Measurements from ENCODE around the gene POU2F1. TPM values are rescaled to one million over a fixed set of nuclear protein-coding genes. Genes with fewer than 3 reads are reported as not detected.

POU2F1 gene
- total RNA-seq, 5 donors from 2014 or later (not counting 1 experiment from before 2014, with no cell fraction given), result 15.1 to 34.5 (median 22.6) TPM

DNA sequence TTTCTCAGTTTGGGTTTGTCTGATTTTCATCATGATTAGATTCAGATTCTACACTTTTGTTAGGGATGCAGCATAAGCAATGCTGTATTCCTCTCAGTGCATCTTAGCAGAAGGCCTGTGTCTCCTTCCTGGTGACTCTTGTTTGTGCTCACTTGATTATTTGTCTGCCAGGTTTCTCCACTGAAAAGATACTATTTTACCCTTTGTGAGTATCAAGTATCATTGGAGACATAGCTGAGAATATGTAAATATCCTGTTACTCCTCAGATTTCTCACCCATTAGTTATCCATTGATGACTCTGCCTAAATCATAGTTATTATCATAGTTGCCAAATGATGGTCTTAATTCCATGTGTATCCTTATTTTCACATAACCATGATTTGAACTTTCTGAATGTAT lies 148.5 kb downstream of the POU2F1 start:
- Mint-ChIP-seq H3K36me3 (peaks cover 51% of the 10 kb centered on the region), H3K4me3 (no peak overlapping the region), H3K27me3 (no peaks in the 10 kb centered on the region), H3K27ac (no peak overlapping the region), H3K4me1 (peaks cover 0 to 2% (median 0%) of the 10 kb centered on the region in 3 donors), H3K9me3 (no peaks in the 10 kb centered on the region)
- Histone ChIP-seq H3K27me3 (replicated peaks in 1 of 2; ENCODE audit: control insufficient read depth in 2 of 2, extremely low read depth in 1 of 2, insufficient read depth in 2 of 2, low read length in 1 of 2) (no peaks in the 10 kb centered on the region), H3K36me3 (ENCODE audit: control insufficient read depth in 2 of 2, extremely low read depth in 1 of 2, insufficient read depth in 1 of 2, low read length in 1 of 2) (peaks cover 4 to 19% of the 10 kb centered on the region in 2 donors), H3K4me1 (ENCODE audit: control insufficient read depth in 1 of 2, extremely low read depth in 1 of 2, insufficient read depth in 2 of 2, low read length in 2 of 2) (no peaks in the 10 kb centered on the region), H3K9me3 (no peaks in the 10 kb centered on the region), H3K4me3 (ENCODE audit: control insufficient read depth in 1 of 2, extremely low read depth in 1 of 2, low read length in 1 of 2) (no peak overlapping the region), H3K27ac (ENCODE audit: low read length) (no peak overlapping the region)
- ATAC-seq (replicated peaks in 1 of 4) (no peak), DNase-seq (no peak)
- POLR2A ChIA-PET, result no interaction called here
- CTCF ChIA-PET, result no interaction called here

DNA sequence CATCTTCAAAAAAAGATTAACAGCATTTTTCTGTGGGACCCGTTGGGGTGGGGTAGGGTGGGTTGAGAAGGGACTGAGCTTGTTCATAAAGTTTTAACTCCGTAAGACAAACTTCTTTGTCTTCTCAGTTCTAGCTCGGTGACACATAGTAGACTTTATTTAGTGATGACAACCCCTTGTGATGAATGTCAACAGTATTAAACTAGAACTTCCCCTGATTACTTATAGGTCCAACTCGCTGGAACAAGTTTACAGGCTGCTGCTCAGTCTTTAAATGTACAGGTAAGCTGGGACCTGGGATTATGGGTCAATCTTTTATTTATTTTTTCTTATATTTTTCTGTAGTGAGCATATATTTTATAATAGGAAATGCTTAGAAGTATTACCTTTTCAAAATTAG lies 149.2 kb downstream of the POU2F1 start:
- ChIA-PET CTCF (no interaction called here), POLR2A (interaction anchor here in 1 of 2 donors (0.5 kb wide), 1 partner anchor 19 kb away, joined by 3 read pairs; no protein-coding TSS in a partner anchor)
- H3K27me3 ChIP-seq (replicated peaks in 1 of 2; ENCODE audit: control insufficient read depth in 2 of 2, extremely low read depth in 1 of 2, insufficient read depth in 2 of 2, low read length in 1 of 2), result no peaks in the 10 kb centered on the region
- DNase-seq, result no peak
- H3K27ac Mint-ChIP-seq, result no peak overlapping the region
- no peak overlapping the region for H3K4me3 Mint-ChIP-seq
- no peaks in the 10 kb centered on the region for H3K9me3 Mint-ChIP-seq
- no peaks in the 10 kb centered on the region for H3K4me1 ChIP-seq (ENCODE audit: control insufficient read depth in 1 of 2, extremely low read depth in 1 of 2, insufficient read depth in 2 of 2, low read length in 2 of 2)
- H3K36me3 ChIP-seq (ENCODE audit: control insufficient read depth in 2 of 2, extremely low read depth in 1 of 2, insufficient read depth in 1 of 2, low read length in 1 of 2), result peaks cover 4 to 19% of the 10 kb centered on the region in 2 donors
- peaks cover 0 to 2% (median 0%) of the 10 kb centered on the region in 3 donors for H3K4me1 Mint-ChIP-seq
- H3K27me3 Mint-ChIP-seq, result no peaks in the 10 kb centered on the region
- H3K27ac ChIP-seq (ENCODE audit: low read length), result no peak overlapping the region
- ATAC-seq (replicated peaks in 1 of 4), result no peak
- peaks cover 55% of the 10 kb centered on the region for H3K36me3 Mint-ChIP-seq
- no peaks in the 10 kb centered on the region for H3K9me3 ChIP-seq
- WGBS (ENCODE audit: insufficient coverage), result no CpG with 5 or more reads among the region's 4 CpGs
- H3K4me3 ChIP-seq (ENCODE audit: control insufficient read depth in 1 of 2, extremely low read depth in 1 of 2, low read length in 1 of 2), result no peak overlapping the region

DNA sequence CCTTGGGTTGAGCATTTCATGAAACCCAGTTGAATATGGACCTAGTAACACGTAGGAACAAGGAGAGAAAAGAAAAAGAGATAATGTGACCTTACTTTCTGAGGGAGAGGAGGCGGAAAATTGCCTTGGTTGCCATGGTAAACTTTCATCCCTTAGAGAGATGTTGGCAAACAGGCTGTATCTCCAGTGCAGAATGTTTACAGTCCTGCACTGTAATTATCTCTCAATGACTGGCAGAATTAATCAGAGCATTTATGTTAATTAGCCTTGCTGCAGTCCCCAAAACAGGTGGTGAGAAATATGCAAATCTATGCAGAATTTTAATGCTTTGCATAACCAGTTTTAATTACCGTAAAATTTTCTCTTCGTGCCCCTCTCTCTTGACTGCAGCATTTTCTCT lies 150.3 kb downstream of the POU2F1 start:
- no peaks in the 10 kb centered on the region for H3K9me3 Mint-ChIP-seq
- CTCF ChIA-PET, result no interaction called here
- H3K27me3 Mint-ChIP-seq, result no peaks in the 10 kb centered on the region
- H3K27me3 ChIP-seq (replicated peaks in 1 of 2; ENCODE audit: control insufficient read depth in 2 of 2, extremely low read depth in 1 of 2, insufficient read depth in 2 of 2, low read length in 1 of 2), result no peaks in the 10 kb centered on the region
- no peak overlapping the region for H3K4me3 Mint-ChIP-seq
- peaks cover 1 to 14% of the 10 kb centered on the region in 2 donors for H3K36me3 ChIP-seq (ENCODE audit: control insufficient read depth in 2 of 2, extremely low read depth in 1 of 2, insufficient read depth in 1 of 2, low read length in 1 of 2)
- no peaks in the 10 kb centered on the region for H3K9me3 ChIP-seq
- POLR2A ChIA-PET, result no interaction called here
- H3K4me1 Mint-ChIP-seq, result peaks cover 0 to 2% (median 0%) of the 10 kb centered on the region in 3 donors
- no peaks in the 10 kb centered on the region for H3K4me1 ChIP-seq (ENCODE audit: control insufficient read depth in 1 of 2, extremely low read depth in 1 of 2, insufficient read depth in 2 of 2, low read length in 2 of 2)
- DNase-seq (no peak), ATAC-seq (replicated peaks in 1 of 4) (no peak)
- no peak overlapping the region for H3K4me3 ChIP-seq (ENCODE audit: control insufficient read depth in 1 of 2, extremely low read depth in 1 of 2, low read length in 1 of 2)
- H3K27ac Mint-ChIP-seq, result no peak overlapping the region
- H3K27ac ChIP-seq (ENCODE audit: low read length), result no peak overlapping the region
- peaks cover 46% of the 10 kb centered on the region for H3K36me3 Mint-ChIP-seq
- no CpG with 5 or more reads among the region's 4 CpGs for WGBS (ENCODE audit: insufficient coverage)

DNA sequence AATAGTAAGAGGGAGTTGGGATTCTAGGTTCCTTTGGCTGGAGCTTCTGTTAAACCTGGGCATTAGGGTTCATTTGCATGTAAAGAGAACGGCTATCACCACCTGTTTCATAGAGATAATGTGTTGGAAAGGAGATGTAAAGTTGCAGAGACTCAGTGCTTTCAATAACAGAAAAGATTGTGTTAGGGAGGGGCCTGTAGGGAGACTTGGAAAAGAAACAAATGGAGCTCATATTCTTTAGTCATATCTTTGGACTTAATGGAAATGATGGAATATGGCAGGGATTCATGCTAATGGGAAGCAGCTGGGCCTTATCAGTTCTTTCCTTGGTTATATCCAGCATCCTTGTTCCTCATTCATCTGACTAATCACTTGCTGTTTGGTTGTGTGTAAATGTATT lies 152.7 kb downstream of the POU2F1 start:
- Mint-ChIP-seq H3K4me1 (peaks cover 0 to 2% (median 0%) of the 10 kb centered on the region in 3 donors), H3K9me3 (no peaks in the 10 kb centered on the region), H3K4me3 (no peak overlapping the region), H3K27me3 (no peaks in the 10 kb centered on the region), H3K27ac (no peak overlapping the region), H3K36me3 (peaks cover 47% of the 10 kb centered on the region)
- CTCF ChIA-PET, result interaction anchor here in 1 of 2 donors (0.9 to 1.0 kb wide), 2 partner anchors 29 to 167 kb away, joined by 3 read pairs; no protein-coding TSS in a partner anchor
- no peak for DNase-seq
- POLR2A ChIA-PET, result interaction anchor here (0.6 kb wide), 2 partner anchors 109 to 180 kb away, joined by 3 to 4 read pairs; partner anchors contain the start of gene CREG1 (in 1 of the 2)
- Histone ChIP-seq H3K4me3 (ENCODE audit: control insufficient read depth in 1 of 2, extremely low read depth in 1 of 2, low read length in 1 of 2) (no peak overlapping the region), H3K36me3 (ENCODE audit: control insufficient read depth in 2 of 2, extremely low read depth in 1 of 2, insufficient read depth in 1 of 2, low read length in 1 of 2) (peaks cover 0 to 21% of the 10 kb centered on the region in 2 donors), H3K27ac (ENCODE audit: low read length) (no peak overlapping the region), H3K27me3 (replicated peaks in 1 of 2; ENCODE audit: control insufficient read depth in 2 of 2, extremely low read depth in 1 of 2, insufficient read depth in 2 of 2, low read length in 1 of 2) (no peaks in the 10 kb centered on the region), H3K9me3 (no peaks in the 10 kb centered on the region), H3K4me1 (ENCODE audit: control insufficient read depth in 1 of 2, extremely low read depth in 1 of 2, insufficient read depth in 2 of 2, low read length in 2 of 2) (no peaks in the 10 kb centered on the region)
- ATAC-seq (replicated peaks in 1 of 4), result no peak
- 100% methylated on average over 1 of the region's 1 CpG for WGBS (ENCODE audit: insufficient coverage)

DNA sequence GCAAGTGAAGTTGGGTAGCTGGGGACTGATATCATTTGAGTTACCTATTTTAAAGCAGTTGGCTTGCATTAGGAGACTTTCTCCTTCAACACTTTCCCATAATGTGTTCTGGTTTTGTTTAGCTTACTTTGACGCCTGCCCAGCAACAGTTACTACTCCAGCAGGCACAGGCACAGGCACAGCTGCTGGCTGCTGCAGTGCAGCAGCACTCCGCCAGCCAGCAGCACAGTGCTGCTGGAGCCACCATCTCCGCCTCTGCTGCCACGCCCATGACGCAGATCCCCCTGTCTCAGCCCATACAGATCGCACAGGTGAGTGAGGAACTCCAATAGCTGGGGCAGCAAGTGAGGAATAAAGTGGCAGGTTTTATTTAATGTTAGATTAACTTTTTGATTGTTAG lies 153.3 kb downstream of the POU2F1 start:
- ChIA-PET CTCF (interaction anchor here in 1 of 2 donors (0.9 to 1.0 kb wide), 2 partner anchors 28 to 166 kb away, joined by 3 read pairs; no protein-coding TSS in a partner anchor), POLR2A (interaction anchor here (0.6 kb wide), 2 partner anchors 22 to 180 kb away, joined by 3 to 5 read pairs; partner anchors contain the start of gene CREG1 (in 1 of the 2))
- H3K27ac ChIP-seq (ENCODE audit: low read length), result no peak overlapping the region
- H3K4me3 Mint-ChIP-seq, result no peak overlapping the region
- ATAC-seq (replicated peaks in 1 of 4), result peak in 1 of 4 experiments; percentile 26
- 93% methylated on average over 2 of the region's 6 CpGs for WGBS (ENCODE audit: insufficient coverage)
- H3K9me3 Mint-ChIP-seq, result no peaks in the 10 kb centered on the region
- no peaks in the 10 kb centered on the region for H3K4me1 ChIP-seq (ENCODE audit: control insufficient read depth in 1 of 2, extremely low read depth in 1 of 2, insufficient read depth in 2 of 2, low read length in 2 of 2)
- no peak overlapping the region for H3K4me3 ChIP-seq (ENCODE audit: control insufficient read depth in 1 of 2, extremely low read depth in 1 of 2, low read length in 1 of 2)
- peaks cover 0 to 21% of the 10 kb centered on the region in 2 donors for H3K36me3 ChIP-seq (ENCODE audit: control insufficient read depth in 2 of 2, extremely low read depth in 1 of 2, insufficient read depth in 1 of 2, low read length in 1 of 2)
- H3K36me3 Mint-ChIP-seq, result peaks cover 48% of the 10 kb centered on the region
- H3K4me1 Mint-ChIP-seq, result peaks cover 0 to 2% (median 0%) of the 10 kb centered on the region in 3 donors
- peak in 1 of 35 experiments; percentile 8 for DNase-seq
- H3K9me3 ChIP-seq, result no peaks in the 10 kb centered on the region
- H3K27me3 Mint-ChIP-seq, result no peaks in the 10 kb centered on the region
- H3K27ac Mint-ChIP-seq, result no peak overlapping the region
- no peaks in the 10 kb centered on the region for H3K27me3 ChIP-seq (replicated peaks in 1 of 2; ENCODE audit: control insufficient read depth in 2 of 2, extremely low read depth in 1 of 2, insufficient read depth in 2 of 2, low read length in 1 of 2)

DNA sequence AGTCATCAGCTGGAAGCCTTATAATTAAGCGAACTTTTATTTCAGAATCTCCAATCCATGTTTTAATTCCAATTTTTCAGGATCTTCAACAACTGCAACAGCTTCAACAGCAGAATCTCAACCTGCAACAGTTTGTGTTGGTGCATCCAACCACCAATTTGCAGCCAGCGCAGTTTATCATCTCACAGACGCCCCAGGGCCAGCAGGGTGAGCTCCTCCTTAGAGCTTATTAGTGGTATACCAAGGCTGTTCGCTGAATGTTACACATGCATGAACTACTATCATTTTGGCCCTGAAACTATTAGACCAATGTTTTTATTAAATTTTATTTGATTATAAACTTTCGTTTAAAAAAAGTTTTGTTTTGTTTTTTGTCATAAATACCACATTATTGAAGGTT lies 155.3 kb downstream of the POU2F1 start:
- Mint-ChIP-seq H3K9me3 (no peaks in the 10 kb centered on the region), H3K27ac (no peak overlapping the region), H3K4me1 (peaks cover 0 to 2% (median 0%) of the 10 kb centered on the region in 3 donors), H3K36me3 (peaks cover 59% of the 10 kb centered on the region), H3K27me3 (no peaks in the 10 kb centered on the region), H3K4me3 (no peak overlapping the region)
- WGBS (ENCODE audit: insufficient coverage), result 100% methylated on average over 2 of the region's 5 CpGs
- no peak overlapping the region for H3K4me3 ChIP-seq (ENCODE audit: control insufficient read depth in 1 of 2, extremely low read depth in 1 of 2, low read length in 1 of 2)
- H3K9me3 ChIP-seq, result no peaks in the 10 kb centered on the region
- ChIA-PET POLR2A (no interaction called here), CTCF (interaction anchor here in 1 of 2 donors (1.9 kb wide), 1 partner anchor 8 kb away, joined by 4 read pairs; no protein-coding TSS in a partner anchor)
- H3K4me1 ChIP-seq (ENCODE audit: control insufficient read depth in 1 of 2, extremely low read depth in 1 of 2, insufficient read depth in 2 of 2, low read length in 2 of 2), result no peaks in the 10 kb centered on the region
- no peaks in the 10 kb centered on the region for H3K27me3 ChIP-seq (replicated peaks in 1 of 2; ENCODE audit: control insufficient read depth in 2 of 2, extremely low read depth in 1 of 2, insufficient read depth in 2 of 2, low read length in 1 of 2)
- ATAC-seq (replicated peaks in 1 of 4) (no peak), DNase-seq (no peak)
- no peak overlapping the region for H3K27ac ChIP-seq (ENCODE audit: low read length)
- peaks cover 0 to 21% of the 10 kb centered on the region in 2 donors for H3K36me3 ChIP-seq (ENCODE audit: control insufficient read depth in 2 of 2, extremely low read depth in 1 of 2, insufficient read depth in 1 of 2, low read length in 1 of 2)

Measured in T-cell (primary cell).